HG02973 (cell line): ENCODE results near the gene PPP5C.
"Not testable (repeated sequence)": the region's sequence is repeated elsewhere in the genome, so short reads cannot be mapped to it uniquely, and the experiment has no call there.

Source experiments
- ATAC-seq: cut with Tn5 transposase; IDR thresholded peaks from one replicate; pipeline ENCODE4 v1.9.1; 2021; ENCODE audit warnings: moderate library complexity; ENCODE audit not compliant: unreplicated experiment

The PPP5C gene

DNA sequence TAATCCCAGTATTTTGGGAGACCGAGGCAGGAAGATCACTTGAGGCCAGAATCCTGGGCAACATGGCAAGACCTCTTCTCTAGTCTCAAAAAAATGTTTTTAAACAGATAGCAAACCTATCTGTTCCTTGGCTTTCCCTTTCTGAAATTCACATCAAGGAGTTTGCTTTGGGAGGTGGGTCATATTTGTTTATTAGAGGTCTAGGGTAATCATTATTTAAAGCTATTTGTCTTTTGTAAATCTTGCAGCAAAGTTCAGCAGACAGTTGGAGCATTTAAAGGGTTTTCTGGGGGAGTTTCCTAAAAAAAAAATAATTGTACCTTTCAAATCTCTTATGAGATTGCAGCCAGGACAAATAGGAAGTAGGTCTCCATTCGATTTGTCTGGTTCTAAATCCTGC is 17.5 kb downstream of the PPP5C start:
- no peak for ATAC-seq

DNA sequence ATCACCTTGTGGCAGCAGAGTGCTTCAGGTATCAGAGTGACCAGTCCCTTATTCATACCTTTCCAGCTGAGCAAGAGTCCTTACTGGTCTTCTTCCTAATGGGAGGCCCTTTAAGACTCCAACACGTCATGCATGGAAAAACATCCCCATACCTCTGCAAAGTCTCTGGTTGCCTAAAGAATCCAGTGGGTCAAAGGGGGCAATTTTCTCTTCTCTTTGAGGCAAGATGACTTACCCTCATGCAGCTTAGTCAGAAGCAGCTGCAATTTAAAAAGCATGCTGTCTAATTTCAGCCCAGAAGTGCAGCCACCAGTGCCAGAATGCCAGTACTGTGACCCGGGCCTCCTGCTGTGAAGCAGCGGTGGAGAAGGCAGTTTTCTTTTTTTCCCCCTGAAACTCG is 18.7 kb downstream of the PPP5C start:
- no peak for ATAC-seq

DNA sequence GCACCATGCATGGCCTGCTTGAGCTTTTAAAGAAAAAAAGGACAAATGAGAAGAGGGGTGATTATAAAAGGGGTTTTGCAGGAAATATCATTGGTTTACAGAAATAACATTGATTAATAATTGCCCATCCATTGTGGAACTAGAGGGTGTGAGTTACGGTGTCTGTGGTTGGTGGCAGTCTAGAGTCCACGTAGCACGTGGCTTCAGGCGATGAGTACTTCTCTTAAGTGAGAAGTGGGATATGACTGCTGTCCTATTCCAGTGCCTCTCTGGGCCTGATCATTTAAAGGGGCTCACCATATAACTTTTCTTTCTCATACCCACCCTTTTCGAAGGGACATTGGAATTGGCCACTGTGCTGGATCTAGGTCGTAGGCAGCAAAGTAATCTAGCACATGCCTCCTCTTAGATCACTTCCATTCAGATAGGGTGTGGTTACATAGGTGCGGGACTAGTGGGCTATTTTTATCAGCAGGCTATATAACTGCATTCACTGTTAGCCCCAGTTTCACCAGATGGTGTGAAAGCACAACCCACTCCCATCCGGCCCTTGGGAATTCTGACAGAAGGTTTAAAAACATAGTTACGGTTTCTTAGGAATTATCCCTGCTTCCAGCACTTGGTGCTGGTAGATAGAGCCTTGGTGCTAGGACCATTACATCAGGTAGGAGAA is 19.9 kb downstream of the PPP5C start:
- no peak for ATAC-seq

DNA sequence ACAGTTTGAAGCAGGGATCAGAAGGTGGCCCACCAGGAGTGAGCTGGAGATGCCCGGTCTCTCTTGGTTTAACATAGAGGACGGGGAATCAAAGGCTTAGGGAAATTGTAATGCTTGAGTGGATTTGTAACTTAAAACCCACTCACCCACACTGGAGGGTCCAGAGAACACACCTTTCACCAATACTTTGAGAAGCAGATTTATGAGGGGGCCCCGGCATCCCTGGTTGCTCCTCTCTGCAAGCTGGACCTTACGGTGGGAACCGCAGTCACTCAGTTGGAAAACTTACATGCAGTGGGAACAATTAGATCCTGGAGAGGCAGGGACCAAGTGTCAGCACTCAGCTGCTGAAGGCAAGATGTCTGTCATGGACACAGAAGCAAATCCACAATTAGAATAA is 20.5 kb downstream of the PPP5C start:
- no peak for ATAC-seq

DNA sequence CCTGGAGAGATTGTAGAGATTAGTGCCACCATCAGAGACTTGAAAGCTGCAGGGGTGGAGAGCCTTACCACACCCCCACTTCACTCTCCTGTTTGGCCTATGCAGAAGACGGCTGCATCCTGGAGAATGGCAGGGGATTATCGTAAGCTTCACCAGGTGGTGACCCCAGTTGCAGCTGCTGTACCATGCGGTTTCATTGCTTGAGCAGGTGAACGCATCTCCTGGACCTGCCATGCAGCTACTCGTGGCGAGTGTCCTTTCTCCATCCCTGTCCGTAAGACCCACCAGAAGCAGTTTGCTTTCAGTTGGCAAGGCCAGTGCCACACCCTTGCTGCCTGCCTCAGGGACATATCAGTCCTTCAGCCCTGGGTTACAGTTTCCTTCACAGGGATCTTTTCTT is 21.2 kb downstream of the PPP5C start:
- ATAC-seq: no peak

DNA sequence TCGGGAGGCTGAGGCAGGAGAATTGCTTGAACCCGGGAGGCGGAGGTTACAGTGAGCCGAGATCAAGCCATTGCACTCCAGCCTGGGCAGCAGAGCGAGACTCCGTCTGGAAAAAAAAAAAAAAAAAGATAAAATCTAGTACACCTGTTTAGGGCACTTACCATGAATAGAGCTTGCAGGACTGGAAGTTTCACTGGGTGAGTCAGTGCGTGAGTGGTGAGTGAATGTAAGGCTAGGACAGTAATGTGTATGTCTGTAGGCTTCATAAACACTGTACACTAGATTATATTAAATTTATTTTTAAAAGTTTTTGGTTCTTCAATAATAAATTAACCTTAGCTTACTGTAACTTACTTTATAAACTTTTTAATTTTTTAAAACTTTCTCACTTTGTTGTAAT is 22.9 kb downstream of the PPP5C start:
- ATAC-seq: no peak

DNA sequence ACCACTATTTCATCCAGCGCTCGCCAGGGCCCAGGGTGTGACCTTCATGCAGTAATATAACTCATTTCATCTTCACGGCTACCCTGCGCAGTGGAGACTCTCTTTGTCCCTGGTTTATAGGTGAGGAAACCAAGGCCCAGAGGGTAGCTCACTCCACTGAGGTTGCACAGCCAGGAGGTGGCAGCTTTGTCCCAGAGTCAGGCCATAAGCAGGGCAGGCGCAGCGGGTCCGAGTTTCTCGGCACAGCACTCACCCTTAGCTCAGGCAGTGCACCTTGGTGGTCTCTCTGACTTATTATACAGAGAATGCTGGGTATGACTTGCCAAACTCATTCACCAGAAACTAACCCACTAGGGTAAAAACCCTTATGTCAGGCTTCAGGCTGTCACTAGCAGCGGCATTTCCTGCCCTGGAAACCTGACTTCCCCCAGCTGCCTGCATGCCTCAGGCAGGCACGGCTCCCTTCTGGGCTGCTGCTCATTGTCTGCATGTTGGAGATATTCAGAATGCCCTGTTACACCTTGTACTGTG is 24.5 kb downstream of the PPP5C start:
- ATAC-seq: no peak

DNA sequence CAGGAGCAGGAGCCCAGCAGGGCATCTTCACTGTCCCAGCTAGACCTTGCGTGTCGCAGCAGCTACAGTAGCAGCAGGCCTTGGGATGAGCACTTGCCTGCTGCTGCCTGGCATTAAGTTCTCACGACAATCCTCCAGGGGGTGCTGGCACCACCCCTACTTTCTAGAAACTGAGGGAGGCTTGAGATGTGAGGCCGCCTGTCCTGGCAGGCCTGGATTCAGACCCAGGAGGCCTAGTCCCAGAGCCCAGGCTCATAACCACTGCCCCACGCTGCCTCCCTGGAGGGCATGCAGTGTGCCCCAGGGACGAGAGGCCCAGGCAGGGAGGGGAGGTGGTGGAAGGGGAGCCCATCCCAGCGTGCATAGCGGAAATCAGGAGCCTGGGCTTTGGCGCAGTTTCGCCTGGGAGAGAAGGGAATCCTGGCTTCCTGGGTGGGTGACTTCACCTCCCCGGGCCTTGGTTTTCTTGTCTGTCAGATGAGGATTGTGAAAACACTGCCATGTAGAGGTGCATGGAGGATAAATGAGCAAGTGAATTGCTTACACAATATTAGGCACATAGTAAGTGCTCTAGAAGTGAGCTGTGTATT is 26.1 kb downstream of the PPP5C start:
- no peak for ATAC-seq

DNA sequence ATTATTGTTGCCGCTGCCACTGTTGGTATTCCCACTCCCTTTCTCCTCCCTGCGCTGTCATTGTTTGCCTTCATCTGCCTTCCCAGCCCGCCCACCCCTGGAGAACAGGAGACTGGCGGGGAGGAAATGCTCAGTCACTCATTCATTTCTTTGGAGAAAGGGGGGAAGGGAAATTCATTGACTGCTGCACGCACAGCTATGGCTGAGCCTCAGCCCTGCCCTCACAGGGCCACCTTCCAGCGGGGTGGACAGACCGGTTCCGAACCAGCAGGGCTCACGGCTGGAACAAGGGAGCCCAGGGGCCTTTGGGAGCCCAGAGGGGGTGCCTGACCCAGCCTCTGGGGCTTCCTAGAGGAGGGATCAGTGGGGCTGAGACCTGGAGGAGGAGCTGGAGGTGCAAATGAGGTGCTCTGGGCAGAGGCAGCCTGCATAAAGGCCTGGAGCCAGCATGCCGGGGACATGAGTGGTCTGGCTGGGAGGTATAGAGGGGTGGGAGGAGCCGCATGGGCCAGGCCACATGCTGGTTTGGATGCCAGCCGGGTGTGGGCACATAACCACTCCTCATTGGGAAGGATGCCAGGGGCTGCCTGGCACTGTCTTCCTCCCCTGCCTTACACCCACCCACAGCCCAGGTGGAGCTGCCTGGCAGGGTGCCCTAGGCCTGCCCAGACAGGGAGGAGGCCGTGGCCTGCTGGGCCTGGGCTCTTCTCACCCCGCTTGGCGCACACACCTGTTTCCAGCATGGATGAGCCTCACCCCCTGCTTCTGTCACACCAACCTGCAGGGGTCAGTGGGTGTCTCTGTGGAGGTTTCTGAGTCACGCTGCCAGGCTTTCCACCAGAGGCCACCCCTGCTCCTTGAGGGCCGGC is 26.8 kb downstream of the PPP5C start:
- ATAC-seq: no peak

DNA sequence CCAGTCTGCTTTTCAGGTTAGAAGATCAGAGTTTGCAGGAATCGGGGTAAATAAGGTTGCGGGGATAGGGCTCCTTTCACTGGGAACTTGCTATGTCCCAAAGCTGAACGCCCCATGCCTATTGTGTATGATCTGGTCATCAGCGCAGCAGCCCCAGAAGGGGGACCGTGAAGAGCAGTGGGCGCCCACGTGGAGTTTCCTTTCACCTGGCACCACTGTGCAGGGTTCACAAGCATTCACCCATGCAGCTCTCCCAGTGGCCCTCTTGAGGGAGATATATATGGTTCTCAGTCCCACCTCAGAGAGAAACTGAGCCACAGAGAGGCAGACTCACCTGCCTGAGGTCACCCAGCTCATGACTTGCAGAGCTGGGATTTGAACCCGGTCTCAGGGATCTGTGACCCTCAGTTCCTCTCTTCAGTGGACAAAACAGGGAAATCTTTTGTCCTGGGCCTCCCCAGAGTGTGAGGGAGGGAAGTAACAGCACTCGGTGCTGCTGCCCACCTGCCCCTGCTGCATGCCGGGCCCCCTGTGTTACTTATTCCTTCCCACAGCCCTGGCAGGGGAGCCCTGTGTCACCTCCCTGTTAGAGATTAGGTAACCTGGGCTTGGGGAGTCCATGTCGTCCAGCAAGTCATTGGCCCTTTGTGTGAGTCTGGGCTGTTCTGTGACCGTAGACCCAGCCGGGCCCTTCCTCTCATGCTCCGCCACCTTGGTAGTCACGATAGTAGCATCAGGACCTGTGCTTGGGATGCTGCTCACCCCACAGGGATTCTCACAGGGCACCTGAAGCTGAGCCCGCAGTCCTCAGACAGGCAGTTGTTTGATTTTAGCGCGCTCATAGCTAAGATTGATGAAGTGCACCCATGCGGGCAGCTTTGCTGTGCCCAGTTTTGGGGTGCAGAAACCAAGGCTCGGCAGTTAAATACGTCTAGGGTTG is 27.9 kb downstream of the PPP5C start:
- no peak for ATAC-seq

DNA sequence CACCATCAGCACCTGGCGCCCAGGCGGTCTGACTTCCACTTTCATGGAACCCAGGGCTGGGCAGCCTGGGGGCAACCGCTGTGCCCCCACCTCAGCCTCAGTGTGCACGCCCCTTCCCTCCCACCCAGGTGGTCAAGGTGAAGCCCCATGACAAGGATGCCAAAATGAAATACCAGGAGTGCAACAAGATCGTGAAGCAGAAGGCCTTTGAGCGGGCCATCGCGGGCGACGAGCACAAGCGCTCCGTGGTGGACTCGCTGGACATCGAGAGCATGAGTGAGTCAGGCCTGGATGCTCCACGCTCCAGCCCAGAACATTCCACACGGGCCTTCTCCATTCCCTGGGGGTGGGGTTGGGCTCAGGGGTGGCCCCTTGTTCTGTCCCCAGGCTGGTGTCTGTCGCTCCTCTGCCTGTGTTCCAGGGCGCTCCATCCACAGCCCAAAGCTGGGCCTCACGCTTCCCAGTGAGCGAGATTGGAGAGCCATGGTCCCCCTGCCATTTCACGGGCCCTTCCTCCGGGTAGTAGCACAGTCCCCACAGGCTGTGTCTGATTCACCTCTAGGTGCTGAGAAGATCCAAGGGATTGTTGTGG is 28.7 kb downstream of the PPP5C start:
- not testable (repeated sequence) for ATAC-seq

DNA sequence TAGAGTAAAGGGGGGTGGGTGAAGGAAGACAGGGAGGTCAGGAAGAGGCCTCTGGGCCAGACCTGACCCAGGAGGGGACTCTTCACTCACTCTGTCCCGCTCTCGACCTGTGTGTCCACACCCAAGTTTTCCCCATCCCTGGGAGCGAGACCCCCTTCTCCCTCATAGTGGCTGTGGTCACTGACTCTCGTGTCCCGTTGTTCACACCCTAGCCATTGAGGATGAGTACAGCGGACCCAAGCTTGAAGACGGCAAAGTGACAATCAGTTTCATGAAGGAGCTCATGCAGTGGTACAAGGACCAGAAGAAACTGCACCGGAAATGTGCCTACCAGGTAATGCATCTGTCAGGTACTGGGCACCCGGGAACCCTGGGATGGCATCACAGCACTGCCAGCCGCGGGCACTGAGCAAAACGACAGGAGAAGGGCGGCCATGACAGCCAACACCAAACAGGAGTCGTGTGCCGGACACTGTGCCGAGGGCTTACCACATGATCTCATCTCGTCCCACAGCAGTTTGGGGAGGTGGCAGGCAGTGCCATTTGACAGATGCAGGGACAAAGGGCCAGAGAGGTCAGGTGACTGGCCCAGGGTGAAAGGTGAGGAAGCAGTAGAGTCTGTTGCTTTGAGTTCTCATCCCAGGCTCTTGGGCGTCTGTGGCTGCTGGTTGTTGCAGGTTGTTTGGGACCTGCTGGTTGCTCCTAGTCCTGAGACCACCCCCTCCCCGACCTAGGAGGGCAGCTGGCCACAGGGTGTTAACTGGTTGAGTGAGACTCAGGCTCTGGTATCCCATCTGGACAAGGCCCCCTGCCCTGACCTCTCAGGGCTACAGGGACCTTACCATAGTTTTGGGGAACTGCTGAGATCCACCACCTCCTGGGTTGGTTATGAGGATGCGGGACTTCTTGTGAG is 29.6 kb downstream of the PPP5C start:
- ATAC-seq: no peak

DNA sequence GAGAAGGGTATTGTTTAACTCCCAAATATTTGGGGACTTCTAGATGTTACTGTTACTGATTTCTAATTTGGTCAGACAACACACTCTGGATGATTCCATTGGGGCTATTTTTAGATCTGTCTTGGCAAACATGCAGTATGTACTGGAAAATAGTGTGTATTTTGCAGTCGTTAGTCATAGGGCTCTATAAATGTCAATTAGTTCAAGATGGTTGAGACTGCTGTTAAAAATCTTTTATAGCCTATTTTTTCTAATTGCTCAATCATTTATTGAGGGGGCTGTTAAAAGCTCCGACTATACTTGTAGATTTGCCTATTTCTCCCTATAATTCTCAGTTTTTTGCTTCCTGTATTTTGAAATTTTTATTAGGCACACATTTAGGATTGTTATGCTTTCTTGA is 31.4 kb downstream of the PPP5C start:
- ATAC-seq: no peak

DNA sequence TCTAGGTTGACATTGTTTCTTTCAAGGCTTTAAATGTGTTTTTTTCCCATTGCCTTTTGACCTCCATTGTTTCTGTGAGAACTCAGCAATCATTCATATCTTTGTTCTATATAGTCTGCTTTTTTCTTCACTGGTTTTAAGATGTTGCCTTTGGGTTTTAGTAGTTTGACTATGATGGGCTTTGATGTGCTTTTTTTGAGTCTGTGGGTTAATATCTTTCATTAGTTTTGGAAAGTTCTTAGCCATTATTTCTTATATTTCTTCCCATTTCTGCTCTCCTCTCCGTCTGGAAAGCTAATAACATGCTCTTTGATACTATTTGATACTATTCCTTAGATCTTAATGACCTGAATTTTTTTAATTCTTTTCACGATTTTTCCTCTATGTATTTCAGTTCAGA is 33.8 kb downstream of the PPP5C start:
- ATAC-seq: no peak

DNA sequence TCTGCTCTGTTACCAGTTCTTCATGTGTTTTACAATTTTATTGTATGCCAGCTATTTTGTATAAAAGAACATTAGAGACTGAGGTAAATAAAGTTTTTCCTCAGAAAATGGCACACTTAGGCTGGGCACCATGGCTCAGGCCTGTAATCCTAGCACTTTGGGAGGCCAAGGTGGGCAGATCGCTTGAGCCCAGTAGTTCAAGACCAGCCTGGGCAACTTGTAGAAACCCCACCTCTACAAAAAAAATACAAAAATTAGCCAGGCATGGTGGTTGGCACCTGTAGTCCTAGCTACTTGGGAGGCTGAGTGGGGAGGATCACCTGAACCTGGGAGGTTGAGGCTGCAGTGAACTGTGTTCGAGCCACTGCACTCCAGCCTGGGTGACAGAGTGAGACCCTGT is 34.5 kb downstream of the PPP5C start:
- no peak for ATAC-seq

DNA sequence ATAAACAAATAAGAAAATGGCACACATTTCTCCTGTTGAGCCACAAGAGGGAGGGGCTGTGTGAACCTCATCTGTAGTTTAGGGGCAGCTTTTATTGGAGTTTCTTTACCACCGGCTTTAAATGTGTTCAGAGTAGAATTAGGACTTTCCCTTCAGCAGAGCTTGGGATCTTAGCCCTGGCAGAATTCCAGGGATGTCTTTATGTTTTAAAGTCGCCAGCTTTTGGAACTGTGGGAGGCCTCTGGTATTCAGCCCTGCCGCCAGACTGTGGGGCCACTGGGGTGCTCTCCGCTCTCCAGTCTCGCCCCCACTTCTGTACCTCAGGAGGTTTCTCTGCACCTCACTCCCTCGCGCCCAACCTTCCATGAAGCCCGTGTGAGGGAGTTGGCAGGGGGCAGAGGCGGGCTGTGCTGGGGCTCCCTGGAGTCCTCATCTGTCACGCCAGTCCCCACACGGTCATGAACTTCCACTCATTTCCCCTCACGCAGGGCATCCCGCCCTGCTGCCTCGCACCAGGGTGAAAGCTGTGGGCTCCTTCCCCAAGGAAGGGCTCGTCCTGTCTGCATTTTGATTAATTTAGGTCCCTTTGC is 35.0 kb downstream of the PPP5C start:
- ATAC-seq: no peak

DNA sequence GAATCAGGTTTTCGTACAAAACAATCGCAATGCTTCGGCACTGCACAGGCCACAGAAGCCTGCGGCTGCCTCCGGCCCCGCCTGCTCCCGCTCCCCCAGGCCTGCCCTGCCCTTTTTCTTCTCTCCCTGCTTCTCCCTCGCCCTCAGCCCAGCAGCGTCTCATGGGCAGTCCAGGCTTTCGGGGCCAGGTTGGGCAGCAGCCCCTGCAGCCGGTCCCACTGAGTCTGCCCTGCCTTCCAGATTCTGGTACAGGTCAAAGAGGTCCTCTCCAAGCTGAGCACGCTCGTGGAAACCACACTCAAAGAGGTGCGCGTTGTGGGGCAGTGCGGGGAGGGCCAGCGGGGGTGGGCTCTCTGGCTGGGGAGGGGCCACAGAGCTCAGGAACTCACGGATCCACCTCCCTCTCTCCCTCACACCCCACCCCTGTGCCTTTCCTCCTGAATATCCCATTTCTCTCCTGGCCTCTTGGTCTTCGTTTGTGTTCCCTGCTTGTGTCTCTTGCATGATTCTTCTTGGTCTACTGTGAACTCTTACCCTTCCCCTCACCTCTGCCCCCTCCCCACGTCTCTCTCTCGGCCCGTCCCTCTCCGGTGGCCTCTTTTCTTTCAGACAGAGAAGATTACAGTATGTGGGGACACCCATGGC is 36.4 kb downstream of the PPP5C start:
- no peak for ATAC-seq

DNA sequence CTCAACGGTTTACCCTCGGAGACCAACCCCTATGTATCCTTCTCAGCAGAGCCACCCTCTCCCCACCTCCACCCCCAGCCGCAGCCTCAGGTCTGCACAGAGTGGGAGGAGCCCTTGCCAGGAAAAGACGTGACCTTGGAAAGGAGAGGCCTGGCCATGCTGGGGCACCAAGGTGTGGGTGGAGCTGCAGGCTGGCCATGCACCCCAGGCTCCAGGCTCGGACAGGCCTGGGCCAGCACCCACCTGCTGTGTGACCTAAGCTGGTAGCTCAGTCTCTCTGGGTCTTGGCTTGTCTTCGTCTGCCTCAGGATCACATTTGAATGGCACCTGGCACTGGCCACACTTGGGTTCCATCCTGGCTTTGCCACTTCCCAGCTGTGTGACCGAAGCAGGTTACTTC is 37.0 kb downstream of the PPP5C start:
- ATAC-seq: no peak

DNA sequence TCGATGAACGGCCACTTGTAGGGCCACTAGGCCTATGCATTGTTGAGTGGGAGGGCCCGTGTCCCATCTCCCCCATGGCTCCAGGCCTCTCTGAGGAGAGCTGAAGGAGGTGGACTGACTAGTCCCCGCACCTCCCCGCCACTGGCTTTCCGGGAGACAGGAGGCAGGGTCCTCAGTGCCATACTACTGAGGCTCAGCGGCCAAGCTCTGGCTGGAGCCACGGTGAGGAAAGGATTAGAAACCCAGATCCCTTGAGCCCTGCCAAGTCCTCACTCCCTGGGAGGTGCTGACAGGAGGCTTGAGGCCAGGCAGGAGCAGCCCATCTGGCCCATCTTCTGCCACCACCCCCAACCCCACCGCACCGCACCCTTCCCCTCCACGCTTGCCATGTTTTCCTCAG is 37.5 kb downstream of the PPP5C start:
- ATAC-seq: no peak
